H1 (cell line): ENCODE results near the gene TUT4.

ENCODE experiments used
- CHD2 ChIP-seq: IDR thresholded peaks from 2 replicates; pipeline ENCODE4 v1.6.1; 2012; ENCODE audit warnings: low read length, improper control_type of control experiment
- CTCF ChIP-seq, 3 experiments: IDR thresholded peaks; 1 replicate in 2 of 3; 2 replicates in 1 of 3; pipeline versions ENCODE4 v1.5.1 to v1.6.1; 2011; ENCODE audit warnings: low read length in 3 of 3, mild to moderate bottlenecking in 3 of 3, inconsistent platforms in 2 of 3, low read depth in 1 of 3, moderate library complexity in 1 of 3; ENCODE audit not compliant: insufficient read depth in 1 of 3; ENCODE audit errors: control extremely low read depth in 1 of 3
- POLR2A ChIP-seq, 2 experiments: IDR thresholded peaks; 1 replicate in 1 of 2; 2 replicates in 1 of 2; pipeline ENCODE4 v1.6.1; 2011; ENCODE audit warnings: low read depth in 2 of 2, low read length in 2 of 2, mild to moderate bottlenecking in 2 of 2; ENCODE audit errors: control extremely low read depth in 1 of 2
- SP1 ChIP-seq: IDR thresholded peaks from 2 replicates; pipeline ENCODE4 v1.6.1; 2011; ENCODE audit warnings: low read depth, low read length
- YY1 ChIP-seq: IDR thresholded peaks from 2 replicates; pipeline ENCODE4 v1.6.1; 2011; ENCODE audit warnings: low read depth, mild to moderate bottlenecking, low read length
- TF ChIP-seq, protein P1 (sequence below): IDR thresholded peaks from 2 replicates; pipeline ENCODE4 v1.6.1; 2011; ENCODE audit warnings: low read length, improper control_type of control experiment

GRCh38 chr1:52487632-52488031 is 65.3 kb downstream of the TUT4 start:
- TF ChIP-seq CTCF (IDR thresholded peaks at IDR 0.05; ENCODE audit: control extremely low read depth in 1 of 3, insufficient read depth in 1 of 3, low read depth in 1 of 3, low read length in 3 of 3) (no peak), CHD2 (no peak), POLR2A (IDR thresholded peaks at IDR 0.05; ENCODE audit: control extremely low read depth in 1 of 2, low read depth in 2 of 2, low read length in 2 of 2) (no peak), SP1 (no peak), YY1 (no peak)
- TF ChIP-seq, protein P1, sequence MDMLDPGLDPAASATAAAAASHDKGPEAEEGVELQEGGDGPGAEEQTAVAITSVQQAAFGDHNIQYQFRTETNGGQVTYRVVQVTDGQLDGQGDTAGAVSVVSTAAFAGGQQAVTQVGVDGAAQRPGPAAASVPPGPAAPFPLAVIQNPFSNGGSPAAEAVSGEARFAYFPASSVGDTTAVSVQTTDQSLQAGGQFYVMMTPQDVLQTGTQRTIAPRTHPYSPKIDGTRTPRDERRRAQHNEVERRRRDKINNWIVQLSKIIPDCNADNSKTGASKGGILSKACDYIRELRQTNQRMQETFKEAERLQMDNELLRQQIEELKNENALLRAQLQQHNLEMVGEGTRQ, result no peak
